Upper lobe of left lung (tissue), 6 donors: ENCODE results near the gene PRR7. TPM values are rescaled to one million over a fixed set of nuclear protein-coding genes. Genes with fewer than 3 reads are reported as not detected.

ENCODE experiments used
- ATAC-seq, 2 donors: fragments of 200-7000 bp; cut with Tn5 transposase; one replicate each; pipeline ENCODE4 v1.9.1; 2022; ENCODE audit warnings: mild to moderate bottlenecking in 2 of 2, moderate library complexity in 2 of 2; ENCODE audit not compliant: low FRiP score in 2 of 2
- DNase-seq, 2 donors: peaks; one replicate each; pipeline ENCODE4 v3.0.0-alpha.2; 2019 to 2020
- H3K27ac ChIP-seq, 4 donors: fragments of 200-600 bp; sonication (generic); one replicate each; pipeline ENCODE4 v1.5.1; 2016 to 2019
- H3K27me3 ChIP-seq, 4 donors: fragments of 200-600 bp; sonication (generic); one replicate each; pipeline ENCODE4 v1.5.1; 2017 to 2019
- H3K36me3 ChIP-seq, 4 donors: fragments of 200-600 bp; sonication (generic); one replicate each; pipeline ENCODE4 v1.5.1; 2016 to 2019
- H3K4me1 ChIP-seq, 4 donors: fragments of 200-600 bp; sonication (generic); one replicate each; pipeline ENCODE4 v1.5.1; 2018 to 2019
- H3K4me3 ChIP-seq, 4 donors: fragments of 200-600 bp; sonication (generic); one replicate each; pipeline ENCODE4 v1.5.1; 2017 to 2019; ENCODE audit warnings: mild to moderate bottlenecking in 2 of 4, moderate library complexity in 1 of 4
- H3K9me3 ChIP-seq, 4 donors: fragments of 200-600 bp; sonication (generic); one replicate each; pipeline ENCODE4 v1.5.1; 2018 to 2019
- EP300 ChIP-seq, 4 donors: sonication (generic); formaldehyde crosslinking; IDR thresholded peaks; one replicate each; pipeline ENCODE4 v1.5.1; 2017; ENCODE audit warnings: antibody characterized with exemption in 4 of 4, control low read depth in 2 of 4
- POLR2A ChIP-seq, 4 donors: fragments of 450-650 bp; IDR thresholded peaks; one replicate each; pipeline ENCODE4 v1.5.1; 2016 to 2017; ENCODE audit warnings: antibody characterized with exemption in 4 of 4, mild to moderate bottlenecking in 2 of 4
- POLR2AphosphoS5 ChIP-seq, 2 donors: sonication (generic); formaldehyde crosslinking; IDR thresholded peaks; one replicate each; pipeline ENCODE4 v1.5.1; 2017; ENCODE audit warnings: antibody characterized with exemption in 2 of 2
- WGBS, 2 donors: methylation state at CpG; one replicate each; pipeline ENCODE4 v1.1.5; 2017 to 2018; 5-methylcytosine and 5-hydroxymethylcytosine counted together
- total RNA-seq, 6 donors: library from RNA; depleted of rRNA in 4 of 6; stranded (reverse); fragments of >200 nt in 4 of 6; gene quantifications; one replicate each; pipeline versions ENCODE4 v1.1.0 to v1.2.1, GENCODE V29; 2016 to 2021
- TF ChIP-seq, protein P1 (sequence below), 6 experiments: fragments of 450-650 bp in 4 of 6; fragments of 200-600 bp in 2 of 6; sonication (generic) in 2 of 6; IDR thresholded peaks; one replicate each; pipeline ENCODE4 v1.5.1; 2016 to 2019; ENCODE audit warnings: antibody characterized with exemption in 6 of 6
- donor health status: DM: no; HTN: no; CAD: no; lungs with moderate emphysema.
- donor health status: DM: no; HTN: yes; CAD: no; lungs with severe emphysema.

Gene PRR7
- total RNA-seq, 6 donors from 2014 or later, result 1.6 to 9.2 (median 3.4) TPM

GRCh38 chr5:177443144-177443983 lies 3.2 kb upstream of the PRR7 start:
- peak in 1 of 2 donors; percentile 18 for DNase-seq
- Histone ChIP-seq H3K27ac (no peak overlapping the region), H3K9me3 (no peaks in the 10 kb centered on the region), H3K36me3 (peaks cover 6 to 40% (median 24%) of the 10 kb centered on the region in 4 donors), H3K27me3 (peaks cover 0 to 7% (median 2%) of the 10 kb centered on the region in 4 donors), H3K4me1 (peaks cover 22 to 31% (median 23%) of the 10 kb centered on the region in 4 donors), H3K4me3 (no peak overlapping the region)
- WGBS, 2 donors, result 77 to 89% methylated on average over 11 to 15 of the region's 15 CpGs
- ATAC-seq, result no peak
- TF ChIP-seq, protein P1, sequence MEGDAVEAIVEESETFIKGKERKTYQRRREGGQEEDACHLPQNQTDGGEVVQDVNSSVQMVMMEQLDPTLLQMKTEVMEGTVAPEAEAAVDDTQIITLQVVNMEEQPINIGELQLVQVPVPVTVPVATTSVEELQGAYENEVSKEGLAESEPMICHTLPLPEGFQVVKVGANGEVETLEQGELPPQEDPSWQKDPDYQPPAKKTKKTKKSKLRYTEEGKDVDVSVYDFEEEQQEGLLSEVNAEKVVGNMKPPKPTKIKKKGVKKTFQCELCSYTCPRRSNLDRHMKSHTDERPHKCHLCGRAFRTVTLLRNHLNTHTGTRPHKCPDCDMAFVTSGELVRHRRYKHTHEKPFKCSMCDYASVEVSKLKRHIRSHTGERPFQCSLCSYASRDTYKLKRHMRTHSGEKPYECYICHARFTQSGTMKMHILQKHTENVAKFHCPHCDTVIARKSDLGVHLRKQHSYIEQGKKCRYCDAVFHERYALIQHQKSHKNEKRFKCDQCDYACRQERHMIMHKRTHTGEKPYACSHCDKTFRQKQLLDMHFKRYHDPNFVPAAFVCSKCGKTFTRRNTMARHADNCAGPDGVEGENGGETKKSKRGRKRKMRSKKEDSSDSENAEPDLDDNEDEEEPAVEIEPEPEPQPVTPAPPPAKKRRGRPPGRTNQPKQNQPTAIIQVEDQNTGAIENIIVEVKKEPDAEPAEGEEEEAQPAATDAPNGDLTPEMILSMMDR (IDR thresholded peaks at IDR 0.05), result no peak
- TF ChIP-seq POLR2A (IDR thresholded peaks at IDR 0.05), result no peak
- no peak for TF ChIP-seq POLR2AphosphoS5 (IDR thresholded peaks at IDR 0.05)
- TF ChIP-seq EP300 (IDR thresholded peaks at IDR 0.05), result no peak

DNA sequence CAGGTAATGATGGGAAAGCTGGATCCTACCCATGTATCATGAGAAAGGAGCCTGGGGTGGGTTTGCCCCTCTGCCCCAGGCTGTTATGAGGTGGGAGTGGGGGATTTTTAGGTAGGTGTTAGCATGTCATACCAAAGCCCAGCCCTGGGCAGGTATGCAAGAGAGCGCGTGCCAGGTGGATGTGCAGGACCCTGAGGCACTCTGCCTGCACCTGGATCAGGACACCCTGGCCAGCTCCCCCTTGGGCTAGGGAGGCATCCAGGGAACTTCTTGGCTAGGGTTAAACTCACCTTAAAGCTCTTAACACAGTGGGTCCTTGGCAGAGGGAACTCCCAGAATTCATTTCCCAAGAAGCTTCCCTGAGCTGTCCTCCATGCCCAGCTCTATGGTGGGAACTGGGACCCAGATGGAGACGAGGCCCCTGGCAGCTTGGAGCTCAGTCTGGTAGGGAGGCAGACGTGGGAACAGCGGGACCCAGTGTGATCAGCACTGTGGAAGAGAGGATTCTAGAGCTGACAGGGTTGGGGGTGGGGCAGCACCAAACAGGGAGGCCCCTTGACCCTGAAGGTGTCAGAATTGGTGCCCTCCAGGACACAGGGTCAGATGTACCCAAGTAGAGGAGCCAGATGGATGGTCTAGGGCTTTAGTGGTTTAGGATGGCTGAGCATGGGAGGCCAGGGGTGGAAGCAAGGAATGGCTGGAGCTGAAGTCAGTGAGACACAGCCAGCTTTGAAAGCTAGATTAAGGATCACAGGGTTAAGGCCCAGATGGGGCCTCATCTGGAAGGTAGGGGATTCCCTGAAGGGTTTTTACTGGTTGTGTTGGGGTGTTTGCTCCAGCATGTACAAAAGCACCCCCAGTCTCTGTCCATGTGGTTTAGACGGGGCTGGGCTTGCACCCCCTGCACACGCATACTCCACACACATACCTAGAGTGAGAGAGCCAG lies 2.2 kb upstream of the PRR7 start:
- DNase-seq (peak in 1 of 2 donors; percentile 19), ATAC-seq (no peak)
- no peak overlapping the region for H3K4me3 ChIP-seq
- H3K27me3 ChIP-seq, result peaks cover 0 to 7% (median 3%) of the 10 kb centered on the region in 4 donors
- WGBS, 2 donors, result 44 to 72% methylated on average over 5 to 7 of the region's 7 CpGs
- H3K9me3 ChIP-seq, result no peaks in the 10 kb centered on the region
- H3K27ac ChIP-seq, result no peak overlapping the region
- peaks cover 22 to 31% (median 24%) of the 10 kb centered on the region in 4 donors for H3K4me1 ChIP-seq
- peaks cover 6 to 30% (median 19%) of the 10 kb centered on the region in 4 donors for H3K36me3 ChIP-seq
- no peak for TF ChIP-seq EP300 (IDR thresholded peaks at IDR 0.05)
- TF ChIP-seq, protein P1 (IDR thresholded peaks at IDR 0.05), result no peak
- no peak for TF ChIP-seq POLR2AphosphoS5 (IDR thresholded peaks at IDR 0.05)
- TF ChIP-seq POLR2A (IDR thresholded peaks at IDR 0.05), result no peak

GRCh38 chr5:177445052-177445916 lies 1.3 kb upstream of the PRR7 start:
- TF ChIP-seq POLR2A (IDR thresholded peaks at IDR 0.05), result no peak
- TF ChIP-seq, protein P1 (IDR thresholded peaks at IDR 0.05), result no peak
- TF ChIP-seq EP300 (IDR thresholded peaks at IDR 0.05), result no peak
- TF ChIP-seq POLR2AphosphoS5 (IDR thresholded peaks at IDR 0.05), result no peak
- WGBS, 2 donors, result 48 to 56% methylated on average over 10 of the region's 10 CpGs
- H3K4me3 ChIP-seq, result no peak overlapping the region
- H3K27ac ChIP-seq, result no peak overlapping the region
- ATAC-seq (no peak), DNase-seq (peak in 1 of 2 donors; percentile 20)
- no peaks in the 10 kb centered on the region for H3K9me3 ChIP-seq
- peaks cover 6 to 25% (median 16%) of the 10 kb centered on the region in 4 donors for H3K36me3 ChIP-seq
- peaks cover 22 to 31% (median 24%) of the 10 kb centered on the region in 4 donors for H3K4me1 ChIP-seq
- H3K27me3 ChIP-seq, result peaks cover 0 to 15% (median 5%) of the 10 kb centered on the region in 4 donors

DNA sequence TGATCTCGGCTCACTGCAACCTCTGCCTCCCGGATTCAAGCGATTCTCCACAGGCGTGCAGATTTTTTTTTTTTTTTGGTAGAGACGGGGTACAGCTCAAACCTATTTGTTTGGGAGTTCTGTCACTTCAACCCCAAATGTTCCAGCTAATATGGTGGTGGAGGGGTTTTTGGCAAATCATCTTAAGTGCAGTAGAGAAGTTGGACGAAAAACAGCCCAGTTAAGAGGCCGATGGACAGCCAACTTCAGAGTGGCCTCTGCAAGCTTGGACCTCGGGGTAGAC lies 756 bp upstream of the PRR7 start:
- H3K27ac ChIP-seq, result peak overlapping the region in 2 of 4 donors; percentile 62 to 64
- TF ChIP-seq POLR2A (IDR thresholded peaks at IDR 0.05), result no peak
- H3K4me3 ChIP-seq, result peak overlapping the region in 2 of 4 donors; percentile 65 to 69
- peak in 1 of 2 donors; percentile 20 for DNase-seq
- H3K9me3 ChIP-seq, result no peaks in the 10 kb centered on the region
- ATAC-seq, result no peak
- H3K27me3 ChIP-seq, result peaks cover 0 to 15% (median 5%) of the 10 kb centered on the region in 4 donors
- peaks cover 22 to 31% (median 24%) of the 10 kb centered on the region in 4 donors for H3K4me1 ChIP-seq
- H3K36me3 ChIP-seq, result peaks cover 5 to 19% (median 14%) of the 10 kb centered on the region in 4 donors
- 5 to 8% methylated on average over 6 to 8 of the region's 8 CpGs for WGBS, 2 donors
